GM18873 (cell line): ENCODE measurements around the gene ACADVL.

Source experiments
- ATAC-seq: cut with Tn5 transposase; IDR thresholded peaks from one replicate; pipeline ENCODE4 v1.9.1; 2021; ENCODE audit warnings: mild to moderate bottlenecking, moderate library complexity, moderate number of reproducible peaks; ENCODE audit not compliant: unreplicated experiment, low FRiP score

The ACADVL gene

DNA sequence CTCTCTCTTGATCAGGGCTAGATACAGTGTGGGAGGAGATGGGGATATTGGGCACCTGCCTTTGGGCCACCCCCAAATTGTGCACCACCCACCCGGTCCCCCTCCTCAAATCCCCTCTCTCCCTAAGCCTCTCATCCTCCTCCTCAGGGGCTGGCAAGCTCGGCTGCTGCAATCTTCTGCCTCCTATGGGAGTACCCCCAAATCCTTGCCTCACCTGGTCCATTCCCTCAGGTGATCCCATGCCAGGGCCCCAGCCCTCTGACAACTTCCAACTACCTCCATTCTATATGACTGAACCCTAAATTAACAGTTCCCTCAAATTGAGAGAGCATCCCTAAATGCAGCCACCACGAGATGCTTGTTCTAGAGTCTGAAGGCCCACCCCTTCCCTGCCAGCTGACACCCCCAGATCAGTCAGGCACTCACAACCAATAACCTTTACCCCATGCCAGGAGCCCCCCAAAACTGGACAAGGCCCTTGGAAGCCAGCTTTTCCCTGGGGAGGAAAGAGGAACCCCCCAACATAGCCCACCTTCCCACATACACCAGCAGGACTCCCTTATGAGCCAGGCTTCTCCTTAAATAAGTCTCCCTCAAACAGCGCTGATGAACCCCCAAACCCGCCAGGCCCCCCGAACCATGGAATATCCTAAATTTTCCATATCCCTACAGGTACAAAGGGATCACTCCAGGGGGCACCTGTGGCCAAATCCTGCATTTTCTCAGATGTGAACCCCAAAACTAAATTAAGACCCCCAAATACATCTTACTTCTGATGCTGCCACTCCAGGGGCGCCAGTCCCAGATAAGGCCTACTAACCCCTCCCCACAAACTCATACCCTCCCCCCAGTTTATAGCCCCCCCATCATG is 3.3 kb upstream of the ACADVL start:
- ATAC-seq, result no peak

DNA sequence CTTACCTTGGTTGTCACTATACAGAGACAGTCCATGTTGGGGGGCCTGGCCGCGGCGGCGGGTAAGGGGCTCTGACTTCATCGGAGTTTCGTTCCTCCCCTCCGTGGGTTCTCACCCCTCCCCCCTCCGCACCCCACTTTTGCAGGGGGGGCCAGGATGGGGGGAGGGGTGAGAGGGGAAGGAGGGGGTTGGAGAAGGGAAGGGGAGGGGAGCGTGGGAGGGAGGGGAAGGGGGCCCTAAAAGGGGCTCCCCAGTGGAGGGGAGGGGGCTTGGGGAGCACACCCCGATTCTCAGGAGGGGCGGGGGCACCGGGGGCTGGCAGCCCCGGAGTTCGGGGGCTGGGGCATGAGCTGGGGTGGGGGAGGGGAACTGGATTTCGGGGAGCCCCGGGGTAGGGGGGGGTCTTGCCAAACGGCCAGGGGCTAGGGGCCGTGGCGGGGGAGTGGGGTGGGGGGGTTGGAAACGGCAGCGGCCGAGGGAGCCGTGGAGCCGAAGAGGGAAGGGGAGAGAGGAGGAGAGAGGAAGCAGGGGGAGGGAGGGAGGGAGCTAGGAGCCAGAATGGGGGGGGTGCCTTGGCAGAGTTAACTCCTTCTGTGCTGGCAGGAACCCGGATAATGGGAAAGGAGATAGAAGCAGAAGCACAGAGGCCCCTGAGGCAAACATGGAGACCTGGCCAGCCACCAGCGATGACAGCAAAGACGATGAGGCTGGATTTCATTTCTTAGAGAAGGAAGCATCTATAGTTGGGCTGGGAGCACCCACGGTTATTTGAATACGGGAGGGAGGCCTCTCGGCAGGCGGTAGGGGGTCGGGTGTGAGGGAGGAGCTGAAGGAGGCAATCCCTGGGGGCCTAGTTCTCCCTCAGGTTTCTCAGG is 2.4 kb upstream of the ACADVL start:
- no peak for ATAC-seq

DNA sequence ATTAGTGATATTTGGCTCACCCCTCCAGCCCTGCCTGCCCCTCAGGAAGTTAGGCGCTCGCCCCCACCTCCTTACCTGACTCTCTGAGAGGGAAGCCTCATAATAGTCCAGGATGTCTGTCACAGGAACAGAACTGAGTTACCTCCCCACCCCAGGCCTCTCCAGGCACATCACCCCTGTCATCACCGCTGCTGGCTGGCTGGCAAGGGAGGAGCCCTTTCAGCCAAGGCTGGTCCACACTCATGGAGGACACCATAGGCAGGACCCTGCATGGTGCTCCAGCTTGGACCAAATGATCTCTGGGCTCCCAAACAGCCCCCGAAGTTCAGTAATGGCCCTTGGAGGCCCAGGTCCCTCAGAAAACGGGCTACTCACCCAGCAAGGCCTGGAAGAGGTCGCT is 1.6 kb upstream of the ACADVL start:
- ATAC-seq, result no peak

DNA sequence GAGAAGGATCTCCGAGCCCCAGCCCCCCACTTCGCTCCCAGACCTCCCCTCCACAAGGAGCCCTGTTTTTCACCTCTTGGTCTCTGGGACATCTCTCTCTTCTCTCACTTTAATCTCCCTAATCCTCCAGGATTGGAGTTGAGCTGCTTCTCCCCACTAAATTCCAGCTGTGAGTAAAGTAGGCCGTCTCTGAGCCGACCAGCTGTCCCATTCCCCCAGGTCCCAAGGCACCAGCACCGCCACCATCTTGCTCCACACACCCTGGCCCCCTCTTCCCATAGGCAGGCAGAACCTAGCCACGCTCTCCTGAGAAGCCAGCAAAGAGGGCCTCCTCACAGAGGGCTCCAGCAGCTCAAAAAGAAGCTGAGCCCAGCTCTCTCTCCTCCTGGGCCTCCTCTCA is 980 bp upstream of the ACADVL start:
- ATAC-seq, result no peak

DNA sequence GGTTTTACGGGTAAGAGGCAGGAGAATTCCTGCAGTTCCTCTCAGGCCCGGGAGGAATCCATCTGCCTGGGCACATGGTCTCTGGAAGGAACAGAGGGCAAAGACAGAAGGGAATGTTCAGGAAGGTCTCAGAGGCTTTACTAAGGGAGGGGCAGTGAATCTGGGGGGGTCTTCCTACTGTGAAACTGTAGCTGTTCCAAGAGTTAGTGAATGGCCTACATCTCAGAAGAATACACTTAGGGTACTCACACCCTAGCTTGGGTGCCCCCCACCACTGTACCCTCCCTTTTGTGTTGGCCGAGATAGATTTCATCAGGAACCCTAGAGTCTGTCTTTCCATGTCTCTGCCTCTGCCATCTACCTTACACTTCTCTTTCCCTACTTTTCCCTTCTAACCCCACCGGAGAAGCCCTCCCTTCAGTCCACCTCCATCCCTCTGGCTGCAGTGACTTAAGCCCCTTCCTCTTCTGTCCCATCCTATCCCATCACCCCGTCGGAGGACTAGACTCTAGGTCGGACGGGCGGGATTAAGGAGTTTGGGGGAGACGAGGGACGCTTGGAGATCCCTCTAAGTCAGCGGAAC is 418 bp upstream of the ACADVL start:
- no peak for ATAC-seq

DNA sequence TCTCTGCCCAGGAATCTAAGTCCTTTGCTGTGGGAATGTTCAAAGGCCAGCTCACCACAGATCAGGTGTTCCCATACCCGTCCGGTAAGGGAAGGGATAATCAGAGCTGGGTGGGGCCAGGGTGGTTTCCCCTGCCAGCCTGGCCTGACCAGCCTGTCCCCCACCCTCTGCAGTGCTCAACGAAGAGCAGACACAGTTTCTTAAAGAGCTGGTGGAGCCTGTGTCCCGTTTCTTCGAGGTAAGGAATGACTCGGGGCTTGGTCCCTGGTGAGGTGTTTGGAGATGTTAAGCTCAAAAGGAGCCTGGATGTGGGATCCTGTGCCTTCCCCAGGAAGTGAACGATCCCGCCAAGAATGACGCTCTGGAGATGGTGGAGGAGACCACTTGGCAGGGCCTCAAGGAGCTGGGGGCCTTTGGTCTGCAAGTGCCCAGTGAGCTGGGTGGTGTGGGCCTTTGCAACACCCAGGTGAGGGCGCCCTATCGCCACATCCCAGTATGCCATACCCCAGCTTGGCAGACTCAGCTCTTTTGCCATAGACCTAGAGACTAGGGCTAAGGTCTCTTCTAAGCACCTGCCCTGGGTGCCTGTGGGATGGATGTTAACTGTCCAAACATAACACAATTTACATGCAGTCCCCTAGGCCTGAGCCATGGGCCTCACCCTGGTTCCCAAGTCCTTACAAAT is 997 bp downstream of the ACADVL start:
- ATAC-seq, result no peak

DNA sequence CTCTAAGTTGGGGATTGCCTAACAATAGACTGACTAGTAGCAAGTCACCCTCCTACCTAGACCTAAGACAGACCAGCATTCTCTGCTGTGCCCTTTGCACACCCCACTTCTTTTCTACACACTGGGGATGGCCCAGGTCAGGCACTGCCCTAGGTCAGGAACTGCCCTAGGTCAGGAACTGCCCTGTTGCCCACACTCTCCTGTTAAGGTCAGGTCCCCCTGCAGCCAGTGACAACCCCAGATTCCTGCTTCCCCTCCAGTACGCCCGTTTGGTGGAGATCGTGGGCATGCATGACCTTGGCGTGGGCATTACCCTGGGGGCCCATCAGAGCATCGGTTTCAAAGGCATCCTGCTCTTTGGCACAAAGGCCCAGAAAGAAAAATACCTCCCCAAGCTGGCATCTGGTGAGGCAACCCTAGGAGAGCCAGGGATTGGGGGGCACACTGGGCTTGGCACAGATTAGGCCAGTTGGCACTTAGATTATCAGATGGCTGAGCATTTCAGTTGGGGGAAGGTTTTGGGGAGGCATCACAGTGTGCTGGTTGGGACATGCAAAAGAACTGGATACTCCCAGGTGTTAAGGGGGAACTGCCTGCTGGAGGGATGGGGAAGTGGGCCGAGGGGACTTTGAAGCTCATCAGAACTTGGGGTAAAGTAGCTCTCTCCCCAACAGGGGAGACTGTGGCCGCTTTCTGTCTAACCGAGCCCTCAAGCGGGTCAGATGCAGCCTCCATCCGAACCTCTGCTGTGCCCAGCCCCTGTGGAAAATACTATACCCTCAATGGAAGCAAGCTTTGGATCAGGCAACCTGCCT is 1.7 kb downstream of the ACADVL start:
- no peak for ATAC-seq

DNA sequence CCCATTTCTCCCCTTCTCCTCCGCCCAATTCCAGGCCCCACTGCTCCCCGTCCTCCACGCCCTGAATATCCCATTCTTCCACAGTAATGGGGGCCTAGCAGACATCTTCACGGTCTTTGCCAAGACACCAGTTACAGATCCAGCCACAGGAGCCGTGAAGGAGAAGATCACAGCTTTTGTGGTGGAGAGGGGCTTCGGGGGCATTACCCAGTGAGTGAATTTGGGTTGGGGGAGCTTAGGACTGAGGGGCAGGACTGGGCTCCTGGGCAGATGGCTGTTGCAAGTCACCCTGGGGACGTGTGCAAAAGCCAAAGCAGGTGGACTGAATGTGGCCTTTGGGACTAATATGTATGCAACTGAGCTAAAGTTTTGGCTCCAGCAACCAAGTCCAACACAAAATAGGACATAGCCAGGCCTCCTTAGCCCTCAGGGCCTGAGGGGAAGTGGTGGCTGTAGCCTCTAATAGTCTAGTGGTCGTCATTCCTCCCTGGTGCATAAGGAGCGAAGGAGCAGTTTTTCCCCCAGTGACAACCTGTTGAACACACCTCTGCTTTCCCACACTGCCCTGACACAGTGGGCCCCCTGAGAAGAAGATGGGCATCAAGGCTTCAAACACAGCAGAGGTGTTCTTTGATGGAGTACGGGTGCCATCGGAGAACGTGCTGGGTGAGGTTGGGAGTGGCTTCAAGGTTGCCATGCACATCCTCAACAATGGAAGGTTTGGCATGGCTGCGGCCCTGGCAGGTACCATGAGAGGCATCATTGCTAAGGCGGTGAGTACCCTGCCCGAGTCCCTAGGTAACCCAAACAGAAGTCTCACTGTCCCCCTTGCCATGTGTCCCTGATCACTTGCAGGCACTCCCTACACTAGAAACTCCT is 2.6 kb downstream of the ACADVL start:
- no peak for ATAC-seq

DNA sequence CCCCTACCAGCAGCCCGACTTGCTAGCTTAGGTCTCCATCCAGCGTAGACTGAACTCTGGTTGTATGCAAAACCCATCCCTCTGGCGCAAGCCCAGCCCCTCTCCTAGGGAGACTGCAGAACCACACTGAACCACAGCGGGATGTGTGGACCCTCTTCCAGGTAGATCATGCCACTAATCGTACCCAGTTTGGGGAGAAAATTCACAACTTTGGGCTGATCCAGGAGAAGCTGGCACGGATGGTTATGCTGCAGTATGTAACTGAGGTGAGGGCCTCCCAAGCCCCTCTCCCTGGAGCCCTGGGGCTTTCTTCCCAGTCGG is 3.2 kb downstream of the ACADVL start:
- ATAC-seq, result no peak

DNA sequence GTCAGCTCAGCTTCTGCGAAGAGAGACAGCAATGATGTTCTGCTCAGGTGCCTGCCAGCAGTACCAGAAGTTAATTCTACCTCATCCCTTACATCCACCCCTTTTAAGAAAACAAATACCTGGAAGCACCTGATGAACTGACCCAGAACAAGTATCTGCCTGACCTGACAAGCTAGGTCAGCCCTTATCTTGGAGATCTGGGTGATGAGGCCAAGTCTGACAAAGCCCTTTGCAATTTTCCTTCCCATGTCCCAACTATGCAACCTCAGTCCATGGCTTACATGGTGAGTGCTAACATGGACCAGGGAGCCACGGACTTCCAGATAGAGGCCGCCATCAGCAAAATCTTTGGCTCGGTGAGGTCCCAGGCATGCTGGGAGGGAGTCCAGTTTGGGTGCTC is 3.6 kb downstream of the ACADVL start:
- no peak for ATAC-seq

DNA sequence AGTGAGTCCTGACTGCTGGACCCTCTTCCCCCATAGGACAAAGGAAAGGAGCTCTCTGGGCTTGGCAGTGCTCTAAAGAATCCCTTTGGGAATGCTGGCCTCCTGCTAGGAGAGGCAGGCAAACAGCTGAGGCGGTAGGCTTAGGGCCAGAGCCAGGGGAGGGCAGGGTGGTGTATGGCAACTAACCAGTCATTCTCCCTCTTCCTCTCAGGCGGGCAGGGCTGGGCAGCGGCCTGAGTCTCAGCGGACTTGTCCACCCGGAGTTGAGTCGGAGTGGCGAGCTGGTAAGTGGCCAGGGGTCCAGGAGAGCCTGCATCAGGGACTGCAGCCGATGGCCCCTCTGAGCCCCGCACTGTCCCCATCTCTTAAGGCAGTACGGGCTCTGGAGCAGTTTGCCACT is 4.4 kb downstream of the ACADVL start:
- no peak for ATAC-seq

DNA sequence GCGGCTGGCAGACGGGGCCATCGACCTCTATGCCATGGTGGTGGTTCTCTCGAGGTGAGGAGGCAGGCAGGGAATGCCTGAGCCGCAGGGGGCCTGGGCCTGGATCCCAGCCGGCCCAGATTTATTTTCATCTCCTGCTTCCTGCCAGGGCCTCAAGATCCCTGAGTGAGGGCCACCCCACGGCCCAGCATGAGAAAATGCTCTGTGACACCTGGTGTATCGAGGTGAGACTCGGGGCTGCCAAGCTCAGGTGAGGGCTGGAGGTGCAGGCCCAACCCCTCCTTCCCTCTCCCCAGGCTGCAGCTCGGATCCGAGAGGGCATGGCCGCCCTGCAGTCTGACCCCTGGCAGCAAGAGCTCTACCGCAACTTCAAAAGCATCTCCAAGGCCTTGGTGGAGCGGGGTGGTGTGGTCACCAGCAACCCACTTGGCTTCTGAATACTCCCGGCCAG is 4.9 kb downstream of the ACADVL start:
- ATAC-seq, result no peak

DNA sequence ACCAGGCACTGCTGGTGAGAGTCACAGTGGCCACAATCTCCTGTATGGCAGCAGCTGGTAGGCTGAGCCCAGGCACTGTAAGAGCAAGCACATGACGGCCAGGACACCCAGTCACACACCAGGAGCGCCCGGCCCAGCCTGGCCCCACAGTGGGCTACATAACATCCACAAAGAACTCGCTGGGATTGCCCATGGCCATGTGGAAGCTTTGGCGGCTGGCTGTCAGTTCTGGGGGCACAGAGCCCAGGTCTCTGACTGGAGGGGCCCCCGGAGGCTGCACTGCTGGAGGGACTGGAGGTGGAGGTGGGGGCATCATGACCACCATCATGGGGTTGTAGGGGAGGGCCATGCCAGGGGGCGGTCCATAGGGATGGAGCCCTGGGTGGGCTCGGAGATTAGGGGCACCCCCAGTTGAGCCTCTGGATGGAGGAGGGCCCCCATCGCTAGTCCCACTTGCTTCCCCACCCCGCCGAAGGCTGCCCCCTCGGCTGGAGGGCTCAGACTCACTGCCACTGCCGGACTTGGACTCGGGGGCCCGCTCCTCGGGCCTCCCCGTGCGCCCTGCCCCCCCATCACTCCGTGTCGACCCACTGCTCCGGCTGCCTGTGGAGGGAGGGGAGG is 6.1 kb downstream of the ACADVL start:
- ATAC-seq, result no peak

DNA sequence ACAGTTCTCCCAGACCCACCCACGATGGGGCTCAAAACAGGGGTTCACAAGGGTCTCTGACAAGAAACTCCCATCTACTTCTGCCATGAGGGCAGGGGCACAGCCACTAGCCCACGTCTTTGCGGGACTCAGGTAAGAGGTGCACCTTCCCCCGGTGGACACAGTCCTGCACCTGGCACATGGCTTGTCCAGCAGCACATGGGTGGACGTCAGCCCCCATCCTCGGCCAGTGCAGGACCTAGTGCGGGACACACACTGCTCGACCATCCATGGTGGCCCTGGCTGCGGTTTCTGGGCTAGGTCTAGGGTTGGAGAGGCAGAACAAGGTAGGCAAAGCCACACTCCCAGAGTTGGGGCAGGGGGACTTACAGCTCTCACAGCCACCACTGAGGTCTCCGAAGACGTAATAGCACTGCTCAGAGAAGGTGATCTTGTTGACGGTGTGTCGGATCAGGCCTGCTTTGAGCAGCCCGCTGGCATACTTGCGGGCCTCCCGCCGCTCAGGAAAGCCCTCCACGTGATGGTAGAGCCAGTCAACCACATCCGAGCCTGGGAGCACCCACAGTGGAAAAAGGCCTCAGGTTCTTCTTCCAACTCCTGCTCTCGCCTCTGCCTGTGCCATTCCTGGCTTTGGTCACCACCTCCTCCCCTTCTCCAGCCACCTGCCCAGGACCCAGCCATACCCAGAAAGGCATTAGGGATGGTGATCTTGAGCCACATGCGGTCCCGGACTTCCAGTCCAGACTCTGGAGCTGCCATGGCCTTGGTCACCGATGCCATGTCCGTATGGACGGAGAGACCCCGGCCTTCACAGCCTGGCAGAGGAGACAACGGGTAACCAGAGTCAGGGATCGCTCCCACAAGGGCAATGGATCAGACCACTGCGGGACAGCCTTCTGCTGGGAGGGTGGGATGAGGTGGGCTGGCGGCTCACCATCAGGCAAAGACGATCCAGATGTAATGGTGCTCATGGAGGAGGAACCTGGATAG is 7.3 kb downstream of the ACADVL start:
- no peak for ATAC-seq

DNA sequence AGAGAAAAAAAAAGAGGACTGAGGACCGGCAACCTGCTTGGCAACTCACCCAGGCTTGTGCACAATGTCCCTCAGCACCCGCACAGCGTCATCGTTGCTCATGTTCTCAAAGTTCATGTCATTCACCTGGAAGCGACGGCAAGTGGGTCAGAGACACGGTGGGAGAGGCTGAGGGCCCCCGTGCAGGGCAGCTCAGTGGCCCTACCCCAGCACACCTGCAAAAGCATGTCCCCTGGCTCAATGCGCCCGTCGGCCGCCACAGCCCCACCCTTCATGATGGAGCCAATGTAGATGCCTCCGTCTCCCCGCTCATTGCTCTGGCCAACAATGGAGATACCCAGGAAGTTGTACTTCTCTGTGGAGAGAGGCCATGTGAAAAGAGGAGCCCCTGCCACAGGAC is 9.2 kb downstream of the ACADVL start:
- no peak for ATAC-seq

DNA sequence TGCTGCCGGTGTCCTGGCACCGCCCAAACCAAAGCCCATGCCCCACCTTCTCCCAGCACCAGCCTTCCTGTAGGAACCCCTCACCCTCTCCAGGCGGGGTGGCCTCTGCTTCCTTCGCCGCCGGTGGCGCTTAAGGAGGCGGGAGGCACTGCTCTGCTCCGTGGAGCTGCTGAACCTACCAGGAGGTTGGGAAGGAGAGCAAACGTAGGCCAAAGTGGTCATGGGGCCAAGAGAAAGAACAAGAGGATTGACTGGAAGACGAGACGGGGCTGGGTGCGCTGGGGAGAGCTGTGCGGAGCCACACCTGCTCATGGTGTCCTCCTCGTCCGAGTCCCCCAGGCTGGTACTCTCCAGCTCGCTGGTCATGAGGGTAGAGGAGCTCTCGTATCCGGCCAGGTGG is 9.8 kb downstream of the ACADVL start:
- no peak for ATAC-seq

DNA sequence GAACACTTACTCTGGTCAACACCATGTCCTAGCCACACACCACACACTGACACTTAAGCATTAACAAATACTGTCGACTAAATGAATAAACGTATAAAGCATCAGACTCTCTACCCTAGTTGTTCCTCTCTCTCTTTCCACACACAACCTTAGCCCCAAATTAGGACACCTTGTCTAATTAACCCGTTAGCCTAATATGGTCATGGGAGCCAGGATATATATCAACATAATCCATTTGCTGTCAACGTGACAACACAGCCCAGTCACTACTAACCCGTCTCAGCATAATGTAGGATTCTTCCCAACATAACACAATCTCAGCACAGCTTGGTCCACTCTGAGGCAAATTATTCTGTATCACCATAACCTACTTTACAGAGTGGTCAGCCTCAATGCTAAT is 12.4 kb downstream of the ACADVL start:
- no peak for ATAC-seq
